CD14-positive monocyte (primary cell): ENCODE results near the gene TMEM187. TPM values are rescaled to one million over a fixed set of nuclear protein-coding genes. Genes with fewer than 3 reads are reported as not detected.

ENCODE experiments used
- DNase-seq, 3 donors: peaks; one replicate each; pipeline ENCODE4 v3.0.0-alpha.2; 2011 to 2022
- H2AFZ ChIP-seq: 2 replicates; pipeline ENCODE4 v1.6.0; 2012; ENCODE audit warnings: mild to moderate bottlenecking, low read depth, low read length, inconsistent platforms; ENCODE audit not compliant: insufficient read depth, poor library complexity, severe bottlenecking
- H3K27ac ChIP-seq, 2 donors: 1 replicate in 1 of 2; 2 replicates in 1 of 2; pipeline ENCODE4 v1.5.1; 2012 to 2013; ENCODE audit warnings: low read length in 2 of 2, control low read depth in 1 of 2, inconsistent platforms in 1 of 2, low read depth in 1 of 2, mild to moderate bottlenecking in 1 of 2
- H3K27me3 ChIP-seq, 2 donors: one replicate each; pipeline versions ENCODE4 v1.6.0 to v1.6.1; 2011 to 2013; ENCODE audit warnings: low read length in 2 of 2; ENCODE audit not compliant: control insufficient read depth in 2 of 2, insufficient read depth in 2 of 2
- H3K36me3 ChIP-seq, 2 donors: replicated peaks in 1 of 2; 1 replicate in 1 of 2; 2 replicates in 1 of 2; pipeline versions ENCODE4 v1.5.1 to v1.6.1; 2012 to 2013; ENCODE audit warnings: low read length in 2 of 2, control low read depth in 1 of 2, inconsistent platforms in 1 of 2, mild to moderate bottlenecking in 1 of 2; ENCODE audit not compliant: insufficient read depth in 2 of 2, control insufficient read depth in 1 of 2
- H3K4me1 ChIP-seq, 2 donors: 1 replicate in 1 of 2; 2 replicates in 1 of 2; pipeline versions ENCODE4 v1.5.1 to v1.6.1; 2012 to 2013; ENCODE audit warnings: low read length in 2 of 2, control low read depth in 1 of 2, inconsistent platforms in 1 of 2, mild to moderate bottlenecking in 1 of 2, moderate library complexity in 1 of 2; ENCODE audit not compliant: insufficient read depth in 2 of 2, control insufficient read depth in 1 of 2
- H3K4me2 ChIP-seq: replicated peaks from 2 replicates; pipeline ENCODE3; 2012; ENCODE audit warnings: low read length, moderate library complexity, mild to moderate bottlenecking; ENCODE audit not compliant: poor library complexity, severe bottlenecking; ENCODE audit errors: extremely low read depth
- H3K4me3 ChIP-seq, 3 experiments: fragments of 200-600 bp in 1 of 3; sonication (generic) in 1 of 3; replicated peaks in 1 of 3; 1 replicate in 2 of 3; 2 replicates in 1 of 3; pipeline ENCODE4 v1.5.1; 2011 to 2013; ENCODE audit warnings: low read length in 3 of 3, mild to moderate bottlenecking in 3 of 3, control low read depth in 2 of 3, low read depth in 2 of 3, inconsistent platforms in 1 of 3, moderate library complexity in 1 of 3
- H3K79me2 ChIP-seq: 2 replicates; pipeline ENCODE4 v1.6.0; 2012; ENCODE audit warnings: mild to moderate bottlenecking, control low read depth, inconsistent platforms, low read length, moderate library complexity; ENCODE audit not compliant: insufficient read depth
- H3K9ac ChIP-seq: 2 replicates; pipeline ENCODE4 v1.6.0; 2017; ENCODE audit warnings: low read length, mild to moderate bottlenecking; ENCODE audit not compliant: insufficient read depth, poor library complexity, severe bottlenecking
- H3K9me3 ChIP-seq, 2 donors: replicated peaks in 1 of 2; 1 replicate in 1 of 2; 2 replicates in 1 of 2; pipeline versions ENCODE4 v1.5.1 to v1.6.1; 2012 to 2013; ENCODE audit warnings: low read length in 2 of 2, control low read depth in 1 of 2; ENCODE audit not compliant: control insufficient read depth in 1 of 2, insufficient read depth in 1 of 2
- H4K20me1 ChIP-seq: 2 replicates; pipeline ENCODE4 v1.6.0; 2012; ENCODE audit warnings: mild to moderate bottlenecking, low read length, control low read depth, moderate library complexity; ENCODE audit not compliant: insufficient read depth
- H3K27ac Mint-ChIP-seq, 7 donors: one replicate each; pipeline ENCODE4 v1.8.0; 2020; ENCODE audit warnings: mild to moderate bottlenecking in 7 of 7, mixed read lengths in 7 of 7, moderate library complexity in 6 of 7, inconsistent platforms in 2 of 7
- H3K27me3 Mint-ChIP-seq, 3 donors: one replicate each; pipeline ENCODE4 v1.8.0; 2021 to 2022; ENCODE audit warnings: low read depth in 3 of 3, mild to moderate bottlenecking in 3 of 3, mixed read lengths in 3 of 3, moderate library complexity in 3 of 3, inconsistent platforms in 1 of 3
- H3K36me3 Mint-ChIP-seq, 2 donors: one replicate each; pipeline ENCODE4 v1.8.0; 2020; ENCODE audit warnings: mixed read lengths in 2 of 2, inconsistent platforms in 1 of 2, mild to moderate bottlenecking in 1 of 2
- H3K4me1 Mint-ChIP-seq: one replicate; pipeline ENCODE4 v1.8.0; 2020; ENCODE audit warnings: mild to moderate bottlenecking, mixed read lengths
- H3K4me3 Mint-ChIP-seq, 2 donors: one replicate each; pipeline ENCODE4 v1.8.0; 2020; ENCODE audit warnings: mild to moderate bottlenecking in 2 of 2, mixed read lengths in 2 of 2, moderate library complexity in 1 of 2
- H3K9me3 Mint-ChIP-seq, 7 donors: one replicate each; pipeline ENCODE4 v1.8.0; 2020 to 2022; ENCODE audit warnings: mixed read lengths in 7 of 7, mild to moderate bottlenecking in 6 of 7, moderate library complexity in 6 of 7, inconsistent platforms in 2 of 7
- CTCF ChIP-seq: fragments of 200-600 bp; IDR thresholded peaks from one replicate; pipeline ENCODE4 v1.8.0; 2022; ENCODE audit warnings: antibody characterized with exemption, mild to moderate bottlenecking
- WGBS: methylation state at CpG from one replicate; pipeline ENCODE4 v1.1.5; 2013; ENCODE audit warnings: missing lambda C conversion rate; ENCODE audit not compliant: insufficient coverage; 5-methylcytosine and 5-hydroxymethylcytosine counted together
- intact Hi-C, 2 donors: fragments of 100-400 bp; cut with micrococcal nuclease; formaldehyde crosslinking; loops; one replicate each; pipeline versions ENCODE4 v1.15.0 to v1.15.1; 2023
- polyA plus RNA-seq, 3 donors: library from polyadenylated mRNA; depleted of rRNA in 1 of 3; unstranded in 2 of 3; stranded (reverse) in 1 of 3; fragments of 300-500 nt in 2 of 3; fragments of >200 nt in 1 of 3; fragmentation: Illumina TruSeq in 2 of 3; gene quantifications; 1 replicate in 2 of 3; 2 replicates in 1 of 3; pipeline ENCODE4 v1.2.3, GENCODE V29; 2012 to 2021

TMEM187 gene
- polyA plus RNA-seq, 3 donors = 2.8 to 10.3 (median 4.9) TPM

- Histone ChIP-seq H3K27me3 (peaks cover 0 to 3% of the 10 kb centered on the region in 2 donors), H2AFZ (no peak overlapping the region), H3K9ac (no peak overlapping the region), H3K4me1 (peaks cover 46 to 70% of the 10 kb centered on the region in 2 donors), H3K4me2 (peak overlapping the region; percentile 97), H3K79me2 (peaks cover 61% of the 10 kb centered on the region), H3K27ac (peak overlapping the region; percentile 33 to 40), H3K4me3 (peak overlapping the region in 1 of 3 experiments; percentile 89), H3K36me3 (peaks cover 31 to 36% of the 10 kb centered on the region in 2 donors), H4K20me1 (peaks cover 91% of the 10 kb centered on the region), H3K9me3 (no peaks in the 10 kb centered on the region)
- Mint-ChIP-seq H3K36me3 (peaks cover 17 to 32% of the 10 kb centered on the region in 2 donors), H3K27ac (peak overlapping the region; percentile 54 to 95 (median 77)), H3K4me3 (no peak overlapping the region), H3K27me3 (peaks cover 0 to 27% (median 2%) of the 10 kb centered on the region in 3 donors), H3K9me3 (peaks cover 0 to 17% (median 6%) of the 10 kb centered on the region in 7 donors), H3K4me1 (peaks cover 23% of the 10 kb centered on the region)
- intact Hi-C loops = loop anchor here (5.0 to 10.0 kb wide), 4 partner anchors 134 to 207 kb away; partner anchors contain the start of genes IDH3G (in 2 of the 2), SSR4 (in 2 of the 2), ABCD1 (in 1 of the 2) and BCAP31 (in 1 of the 2)
- no peak for DNase-seq
- no CpG with 5 or more reads among the region's 9 CpGs for WGBS
- no peak for TF ChIP-seq CTCF
Observed at GRCh38 chrX:153928846-153929245, 43.7 kb upstream of the TMEM187 start.

- Histone ChIP-seq H3K36me3 (peaks cover 31 to 36% of the 10 kb centered on the region in 2 donors), H3K4me3 (no peak overlapping the region), H3K4me2 (no peak overlapping the region), H3K79me2 (peaks cover 61% of the 10 kb centered on the region), H4K20me1 (peaks cover 90% of the 10 kb centered on the region), H3K27me3 (peaks cover 0 to 3% of the 10 kb centered on the region in 2 donors), H2AFZ (no peak overlapping the region), H3K27ac (peak overlapping the region; percentile 27 to 50), H3K4me1 (peaks cover 49 to 70% of the 10 kb centered on the region in 2 donors), H3K9me3 (no peaks in the 10 kb centered on the region), H3K9ac (no peak overlapping the region)
- Mint-ChIP-seq H3K4me1 (peaks cover 24% of the 10 kb centered on the region), H3K9me3 (peaks cover 0 to 18% (median 6%) of the 10 kb centered on the region in 7 donors), H3K27ac (peak overlapping the region in 6 of 7 donors; percentile 16 to 95 (median 66)), H3K36me3 (peaks cover 17 to 32% of the 10 kb centered on the region in 2 donors), H3K4me3 (no peak overlapping the region), H3K27me3 (peaks cover 0 to 27% (median 2%) of the 10 kb centered on the region in 3 donors)
- no peak for DNase-seq
- intact Hi-C loops = loop anchor here (5.0 to 10.0 kb wide), 4 partner anchors 135 to 207 kb away; partner anchors contain the start of genes IDH3G (in 2 of the 2), SSR4 (in 2 of the 2), ABCD1 (in 1 of the 2) and BCAP31 (in 1 of the 2)
- TF ChIP-seq CTCF = no peak
- 100% methylated on average over 2 of the region's 10 CpGs for WGBS
Observed at GRCh38 chrX:153929576-153929975, 43.0 kb upstream of the TMEM187 start.
